ENCODE results near the gene DLK1. TPM values are rescaled to one million over a fixed set of nuclear protein-coding genes. Genes with fewer than 3 reads are reported as not detected.

The DLK1 gene
- total RNA-seq, 1 donor = not detected

DNA sequence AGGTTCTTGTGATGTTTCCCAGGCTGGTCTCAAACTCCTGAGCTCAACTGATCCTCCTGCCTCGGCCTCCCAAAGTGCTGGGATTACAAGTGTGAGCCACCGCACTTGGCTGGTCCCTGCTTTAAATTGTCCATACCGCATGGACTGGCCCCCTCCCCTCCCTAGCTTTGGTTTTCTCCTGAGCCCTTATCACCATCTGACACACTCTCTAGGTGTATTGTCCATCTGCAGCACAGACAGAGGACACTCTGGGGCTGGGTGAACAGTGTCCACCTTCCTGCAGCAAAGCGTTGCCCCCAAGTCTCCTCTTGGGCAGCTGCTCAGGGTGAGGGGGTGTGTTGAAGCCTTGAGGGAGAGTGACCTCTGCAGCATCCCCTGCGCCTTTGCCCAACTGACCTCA is 36.0 kb upstream of the DLK1 start:
- H3K4me3 ChIP-seq (ENCODE audit: insufficient read depth, low read length) = no peak overlapping the region
- no peaks in the 10 kb centered on the region for H4K20me1 ChIP-seq (ENCODE audit: insufficient read depth, low read length)
- no peaks in the 10 kb centered on the region for H3K9me3 ChIP-seq (ENCODE audit: low read depth, low read length)
- H3K27ac ChIP-seq (ENCODE audit: low read depth, low read length) = no peak overlapping the region
- no peaks in the 10 kb centered on the region for H3K36me3 ChIP-seq (ENCODE audit: insufficient read depth, low read length)
- no peaks in the 10 kb centered on the region for H3K79me2 ChIP-seq (ENCODE audit: insufficient read depth, low read length)
- H2AFZ ChIP-seq (ENCODE audit: low read length) = no peak overlapping the region
- TF ChIP-seq CTCF (IDR thresholded peaks at IDR 0.05; ENCODE audit: extremely low read depth, low read depth, low read length) = no peak
- H3K4me1 ChIP-seq (ENCODE audit: insufficient read depth, low read length) = peaks cover 42% of the 10 kb centered on the region
- no peaks in the 10 kb centered on the region for H3K27me3 ChIP-seq (ENCODE audit: insufficient read depth, low read length)
- H3K4me2 ChIP-seq (ENCODE audit: insufficient read depth, low read length) = no peak overlapping the region
- DNase-seq (ENCODE audit: insufficient read length, low spot score, missing footprints) = no peak

DNA sequence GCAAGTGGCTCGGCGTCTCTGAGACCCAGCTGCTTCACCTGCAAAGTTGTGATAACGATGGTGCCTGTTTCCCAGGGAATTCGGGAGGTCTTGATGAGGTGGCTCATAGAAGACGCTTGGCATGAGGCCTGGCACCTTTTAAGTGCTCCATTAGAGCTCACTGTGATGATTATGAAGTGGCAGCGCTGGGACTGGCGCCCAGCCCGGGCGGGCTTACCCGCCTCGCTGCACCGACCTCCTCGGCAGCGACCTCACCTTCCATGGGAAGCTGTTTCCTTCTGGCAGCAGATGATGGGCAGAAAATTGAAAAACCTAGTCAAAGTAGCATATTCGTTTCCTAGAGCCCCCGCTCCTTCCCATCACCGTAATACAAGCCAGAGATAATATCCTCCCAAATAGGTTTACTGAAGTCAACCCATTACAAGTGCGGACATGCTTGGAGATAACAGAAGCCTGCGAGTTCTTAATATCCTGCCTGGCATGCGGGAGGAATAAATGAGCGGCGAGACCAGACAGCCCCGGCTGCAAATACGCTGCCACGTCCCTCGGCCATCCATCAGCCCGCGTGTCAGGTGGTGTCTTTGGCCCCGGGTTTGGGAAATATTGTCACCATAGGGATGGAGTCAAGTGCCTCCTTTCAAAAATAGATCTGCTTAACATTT is 35.2 kb upstream of the DLK1 start:
- H3K9me3 ChIP-seq (ENCODE audit: low read depth, low read length) = no peaks in the 10 kb centered on the region
- H3K4me1 ChIP-seq (ENCODE audit: insufficient read depth, low read length) = peaks cover 42% of the 10 kb centered on the region
- H3K27ac ChIP-seq (ENCODE audit: low read depth, low read length) = peak overlapping the region; percentile 94

DNA sequence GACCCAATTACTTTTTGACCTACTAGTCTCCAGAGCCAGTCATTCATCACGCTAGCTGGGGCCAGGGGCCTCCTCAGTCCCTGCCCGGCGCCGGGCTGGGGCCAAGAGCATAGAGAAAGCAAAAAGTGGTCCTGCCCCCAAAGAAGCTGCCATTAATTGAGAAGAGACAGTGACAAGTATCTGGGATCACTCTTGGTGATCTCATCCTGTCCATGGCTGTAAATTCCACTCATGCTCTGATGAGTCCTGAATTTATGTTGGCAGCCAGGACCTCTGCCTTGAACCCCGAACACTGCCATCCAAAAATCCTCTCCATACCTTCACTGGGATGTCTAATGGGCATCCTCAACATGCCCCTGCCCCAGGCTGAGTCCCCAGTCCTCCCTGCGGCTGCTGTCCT is 34.4 kb upstream of the DLK1 start:
- H3K4me2 ChIP-seq (ENCODE audit: insufficient read depth, low read length) = peak overlapping the region; percentile 75
- no peak for DNase-seq (ENCODE audit: insufficient read length, low spot score, missing footprints)
- H3K36me3 ChIP-seq (ENCODE audit: insufficient read depth, low read length) = no peaks in the 10 kb centered on the region
- H3K79me2 ChIP-seq (ENCODE audit: insufficient read depth, low read length) = no peaks in the 10 kb centered on the region
- no peaks in the 10 kb centered on the region for H4K20me1 ChIP-seq (ENCODE audit: insufficient read depth, low read length)
- H3K27me3 ChIP-seq (ENCODE audit: insufficient read depth, low read length) = no peaks in the 10 kb centered on the region
- peak overlapping the region; percentile 94 for H3K27ac ChIP-seq (ENCODE audit: low read depth, low read length)
- no peak overlapping the region for H2AFZ ChIP-seq (ENCODE audit: low read length)
- H3K4me1 ChIP-seq (ENCODE audit: insufficient read depth, low read length) = peaks cover 42% of the 10 kb centered on the region
- no peaks in the 10 kb centered on the region for H3K9me3 ChIP-seq (ENCODE audit: low read depth, low read length)
- peak overlapping the region; percentile 44 for H3K4me3 ChIP-seq (ENCODE audit: insufficient read depth, low read length)
- TF ChIP-seq CTCF (IDR thresholded peaks at IDR 0.05; ENCODE audit: extremely low read depth, low read depth, low read length) = no peak

More for the DNA sequence above, 35.2 kb upstream of the DLK1 start:
- no peak for DNase-seq (ENCODE audit: insufficient read length, low spot score, missing footprints)
- peak overlapping the region; percentile 29 for H2AFZ ChIP-seq (ENCODE audit: low read length)
- peak overlapping the region; percentile 75 for H3K4me2 ChIP-seq (ENCODE audit: insufficient read depth, low read length)
- TF ChIP-seq CTCF (IDR thresholded peaks at IDR 0.05; ENCODE audit: extremely low read depth, low read depth, low read length) = no peak
- H3K27me3 ChIP-seq (ENCODE audit: insufficient read depth, low read length) = no peaks in the 10 kb centered on the region
- peak overlapping the region; percentile 44 for H3K4me3 ChIP-seq (ENCODE audit: insufficient read depth, low read length)
- no peaks in the 10 kb centered on the region for H3K79me2 ChIP-seq (ENCODE audit: insufficient read depth, low read length)
- H3K36me3 ChIP-seq (ENCODE audit: insufficient read depth, low read length) = no peaks in the 10 kb centered on the region
- no peaks in the 10 kb centered on the region for H4K20me1 ChIP-seq (ENCODE audit: insufficient read depth, low read length)

GRCh38 chr14:100692859-100693558 is 33.7 kb upstream of the DLK1 start:
- H3K4me1 ChIP-seq (ENCODE audit: insufficient read depth, low read length) = peaks cover 42% of the 10 kb centered on the region
- no peaks in the 10 kb centered on the region for H4K20me1 ChIP-seq (ENCODE audit: insufficient read depth, low read length)
- no peak for TF ChIP-seq CTCF (IDR thresholded peaks at IDR 0.05; ENCODE audit: extremely low read depth, low read depth, low read length)
- peak overlapping the region; percentile 75 for H3K4me2 ChIP-seq (ENCODE audit: insufficient read depth, low read length)
- H3K4me3 ChIP-seq (ENCODE audit: insufficient read depth, low read length) = peak overlapping the region; percentile 48
- H3K79me2 ChIP-seq (ENCODE audit: insufficient read depth, low read length) = no peaks in the 10 kb centered on the region
- no peaks in the 10 kb centered on the region for H3K36me3 ChIP-seq (ENCODE audit: insufficient read depth, low read length)
- peak; percentile 99 for DNase-seq (ENCODE audit: insufficient read length, low spot score, missing footprints)
- no peaks in the 10 kb centered on the region for H3K27me3 ChIP-seq (ENCODE audit: insufficient read depth, low read length)
- H3K9me3 ChIP-seq (ENCODE audit: low read depth, low read length) = no peaks in the 10 kb centered on the region
- H2AFZ ChIP-seq (ENCODE audit: low read length) = peak overlapping the region; percentile 98
- peak overlapping the region; percentile 94 for H3K27ac ChIP-seq (ENCODE audit: low read depth, low read length)

Data from osteoblast (primary cell).